D721Med (cell line): ENCODE measurements around the gene KCNK1.

Experiments used
- DNase-seq: peaks from one replicate; pipeline ENCODE4 v3.0.0; 2011; ENCODE audit warnings: low spot score; ENCODE audit not compliant: insufficient read length
- FAIRE-seq: peaks from 2 replicates; lab custom pipeline; 2011; peaks lifted over from hg19 to GRCh38; lab: Jason Lieb, UNC
- CTCF ChIP-seq: IDR thresholded peaks from 2 replicates; pipeline ENCODE4 v1.5.1; 2012; ENCODE audit warnings: mild to moderate bottlenecking, control low read depth; ENCODE audit not compliant: insufficient read depth; ENCODE audit errors: missing control alignments

The KCNK1 gene

GRCh38 chr1:233704170-233704897 lies 90.4 kb downstream of the KCNK1 start:
- TF ChIP-seq CTCF: no peak
- DNase-seq (no peak), FAIRE-seq (no peak)

GRCh38 chr1:233704898-233705723 lies 91.2 kb downstream of the KCNK1 start:
- TF ChIP-seq CTCF: no peak
- no peak for DNase-seq
- FAIRE-seq: no peak

- FAIRE-seq: no peak
- TF ChIP-seq CTCF: no peak
Measured at GRCh38 chr1:233707153-233707879, 93.4 kb downstream of the KCNK1 start.

GRCh38 chr1:233707880-233708815 lies 94.2 kb downstream of the KCNK1 start:
- no peak for TF ChIP-seq CTCF
- no peak for FAIRE-seq
- DNase-seq: no peak

More at GRCh38 chr1:233707153-233707879, 93.4 kb downstream of the KCNK1 start:
- DNase-seq: no peak

- TF ChIP-seq CTCF: no peak
- no peak for FAIRE-seq
Measured at GRCh38 chr1:233710031-233710430, 96.1 kb downstream of the KCNK1 start.

GRCh38 chr1:233710507-233710906 lies 96.6 kb downstream of the KCNK1 start:
- no peak for TF ChIP-seq CTCF
- FAIRE-seq: no peak
- DNase-seq: no peak

More at GRCh38 chr1:233710031-233710430, 96.1 kb downstream of the KCNK1 start:
- DNase-seq: no peak
